CD4-positive, alpha-beta T cell treated with Interleukin-4 for 1 hour (primary cell): ENCODE measurements around the gene TUBGCP2.
A peak's percentile ranks its signal among the peaks of the same experiment; 100 is the strongest.
"Not testable (repeated sequence)": the region's sequence is repeated elsewhere in the genome, so short reads cannot be mapped to it uniquely, and the experiment has no call there.

ENCODE experiments used
- DNase-seq, 2 donors: peaks; one replicate each; pipeline ENCODE4 v3.0.0-alpha.2; 2020 to 2022

The TUBGCP2 gene

DNA sequence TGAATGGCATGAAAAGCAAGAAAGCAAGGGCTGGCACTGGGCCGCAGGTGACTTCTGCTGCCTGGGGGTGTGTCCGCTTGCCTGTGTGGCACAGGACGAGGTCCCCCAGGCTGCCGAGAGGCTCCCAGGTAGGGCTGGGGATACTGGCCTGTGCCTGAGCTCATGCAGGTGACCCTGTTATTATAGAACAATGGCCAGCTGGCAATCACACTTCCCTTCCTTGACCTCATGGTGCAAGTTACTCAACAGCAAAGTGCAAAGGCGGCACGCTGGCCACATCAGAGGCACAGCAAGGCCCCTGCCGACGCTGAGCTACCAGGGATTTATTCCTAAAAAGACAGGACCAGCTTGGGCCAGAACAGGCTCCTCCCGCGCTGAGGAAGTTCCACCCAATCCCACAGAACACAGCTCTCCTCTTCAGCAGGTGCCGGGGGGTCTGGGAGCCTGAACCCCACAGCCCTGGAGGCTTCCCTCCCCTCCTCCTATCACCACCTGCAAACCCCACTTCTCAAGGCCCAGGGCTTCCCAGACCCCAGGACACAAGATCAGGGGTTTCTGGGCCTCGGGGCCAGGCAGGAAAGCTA, 30.6 kb downstream of the TUBGCP2 start:
- DNase-seq = peak in 1 of 2 donors; percentile 26

DNA sequence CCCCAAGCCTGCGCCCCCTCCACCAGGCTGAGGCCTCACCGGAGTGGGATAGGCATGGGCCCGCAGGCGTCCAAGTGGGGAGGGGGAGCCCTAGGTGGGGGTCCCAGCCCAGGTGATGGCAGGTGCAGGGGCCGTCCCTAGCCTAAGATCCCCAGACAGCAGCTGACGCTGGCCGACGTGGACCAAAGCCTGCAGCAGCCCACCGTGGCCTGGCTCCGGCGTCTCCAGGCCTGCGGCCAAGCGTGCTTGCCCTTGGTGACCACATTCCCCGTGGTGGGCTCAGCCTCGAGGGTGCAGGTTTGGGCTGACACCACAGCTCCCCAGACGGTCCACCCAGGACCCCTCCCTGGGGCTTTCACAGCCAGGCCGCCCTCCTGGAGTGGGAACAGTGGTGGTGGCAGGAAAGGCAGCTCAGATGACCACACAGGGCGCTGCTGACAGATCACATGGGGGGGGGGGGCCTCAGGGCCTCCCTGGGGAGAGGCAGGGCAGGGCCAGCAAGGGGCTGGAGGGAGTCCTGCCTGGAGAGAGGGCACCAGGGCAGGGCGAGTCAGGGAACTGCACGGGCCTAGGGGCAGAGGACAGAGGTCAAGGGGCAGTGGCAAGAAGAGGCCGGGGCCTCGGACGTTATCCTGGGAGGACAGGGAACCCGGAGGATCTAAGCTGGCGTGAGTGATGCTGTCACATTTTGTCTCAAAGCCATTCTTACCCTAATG, 31.2 kb downstream of the TUBGCP2 start:
- no peak for DNase-seq

DNA sequence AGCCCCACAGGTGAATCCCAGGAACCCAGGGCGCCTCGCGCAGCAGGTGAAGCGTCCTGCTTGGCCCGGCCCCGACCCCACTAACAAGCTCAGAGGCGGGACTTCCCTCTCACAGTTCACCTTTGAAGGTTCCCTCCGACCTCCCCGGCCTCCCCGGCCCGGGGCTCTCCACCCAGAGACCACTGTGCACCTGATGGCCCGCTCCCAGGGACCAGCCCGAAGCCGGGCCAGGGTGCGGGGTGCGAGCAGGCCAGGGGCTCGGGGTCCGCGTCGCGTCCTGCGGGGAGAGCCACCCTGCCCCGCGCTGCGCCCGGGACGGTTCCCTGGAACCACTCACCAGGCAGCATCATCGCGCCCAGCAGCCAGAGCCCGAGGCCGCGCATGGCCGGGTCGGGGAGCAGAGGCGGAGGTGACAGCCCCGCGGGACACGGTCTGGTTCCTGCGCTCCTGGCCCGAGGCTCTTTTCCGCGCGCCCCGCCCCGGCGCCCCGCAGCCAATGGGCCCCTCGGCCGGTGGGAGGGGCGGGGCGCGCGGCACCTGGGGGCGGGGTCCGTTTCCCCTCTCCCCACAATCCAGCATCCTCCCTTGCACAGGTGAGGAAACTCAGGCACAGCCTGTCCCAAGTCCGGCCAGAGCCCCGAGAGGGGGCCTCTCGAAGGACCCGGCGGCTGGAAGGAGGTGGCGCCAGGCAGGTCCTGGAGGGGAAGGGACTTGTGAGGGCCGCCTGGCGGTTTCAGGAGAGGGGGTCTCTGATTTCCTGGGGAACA, 32.1 kb downstream of the TUBGCP2 start, which contains the start of gene ADAM8:
ADAM8 (minus strand) TSS at position 434 of the 767 bp plus-strand sequence; CDS start at position 383, 51 bp downstream.
- DNase-seq = peak; percentile 73 to 75

DNA sequence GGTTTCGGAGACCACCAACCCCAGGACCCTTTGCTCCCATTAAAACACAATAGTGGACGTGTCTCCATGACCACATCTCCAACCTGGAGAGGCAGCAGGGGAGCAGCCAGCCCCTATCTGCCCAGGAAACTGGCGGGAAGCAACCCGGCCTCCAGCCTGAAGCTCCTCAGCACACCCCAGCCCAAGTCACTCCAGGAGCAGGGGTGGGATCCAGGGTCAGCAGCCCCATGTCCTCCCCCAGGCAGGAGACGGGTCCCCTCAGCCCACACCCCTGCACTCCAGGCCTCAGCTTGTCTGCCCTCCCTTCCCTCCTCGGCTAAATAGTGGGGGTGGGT, 32.6 kb downstream of the TUBGCP2 start:
- no peak for DNase-seq

DNA sequence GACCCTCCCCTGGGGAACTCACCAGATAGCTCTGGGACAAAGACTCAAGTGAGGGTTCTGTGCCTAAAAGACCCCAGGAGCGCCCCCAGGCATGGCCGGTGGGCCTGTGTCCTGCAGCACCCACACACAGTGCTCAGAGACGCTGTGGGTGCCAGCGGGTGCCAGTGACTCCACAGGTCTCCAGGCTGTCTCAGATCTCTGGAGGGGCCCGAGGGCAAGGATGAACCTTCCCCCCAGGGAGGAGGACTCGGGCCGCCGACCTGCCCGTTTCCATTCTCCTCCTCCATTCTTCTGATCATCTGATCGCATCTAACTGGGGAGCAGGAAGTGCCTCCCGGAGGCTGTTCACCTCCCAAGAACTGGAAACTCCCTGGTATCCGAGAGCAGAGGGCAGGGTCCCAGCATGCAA, 33.0 kb downstream of the TUBGCP2 start:
- peak; percentile 63 to 71 for DNase-seq

DNA sequence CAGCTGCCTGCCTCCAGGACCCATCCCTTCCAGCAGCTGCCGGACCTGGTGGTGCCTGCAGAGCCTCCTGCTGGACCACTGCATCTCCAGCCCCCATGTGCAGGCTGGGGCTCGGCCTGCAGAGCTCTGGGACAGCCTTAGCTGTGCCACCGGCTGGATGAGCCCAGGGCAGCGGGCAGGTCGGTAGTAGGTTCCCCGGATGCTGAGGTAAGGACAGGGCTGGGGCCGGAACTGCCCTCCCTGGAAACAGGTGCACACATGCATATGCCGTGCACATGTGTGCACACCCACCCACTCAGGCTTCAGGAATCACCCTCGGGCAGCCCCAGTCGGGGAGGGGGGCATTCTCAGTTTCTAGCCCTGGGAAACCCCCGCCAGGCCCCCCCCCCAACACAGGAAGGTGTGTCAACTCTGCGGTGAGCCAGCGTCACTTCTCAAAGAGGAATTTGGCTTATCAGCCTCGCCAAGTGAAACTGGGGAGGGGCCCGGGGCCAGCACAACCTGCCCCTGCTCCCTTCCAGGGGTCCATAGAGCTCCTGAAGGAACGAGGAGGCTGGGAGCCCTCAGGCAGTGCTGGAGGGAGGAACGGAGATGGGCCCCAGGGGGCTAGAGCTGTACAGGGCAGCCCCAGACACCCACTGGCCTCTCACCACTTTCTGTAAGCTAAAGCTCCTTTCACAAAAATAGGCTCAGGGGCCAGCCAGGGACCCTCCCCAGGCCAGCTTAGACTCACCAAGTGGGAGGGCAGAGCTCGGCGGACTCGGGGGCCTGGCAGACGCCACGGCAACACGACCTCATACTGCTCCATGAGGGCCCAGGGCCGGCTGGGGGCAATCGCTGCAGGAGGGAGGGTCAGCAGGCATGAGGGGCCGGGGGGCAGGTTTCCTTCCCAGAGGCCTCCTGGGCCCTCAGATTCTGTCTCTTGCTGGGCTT, 33.7 kb downstream of the TUBGCP2 start:
- peak; percentile 88 to 90 for DNase-seq

DNA sequence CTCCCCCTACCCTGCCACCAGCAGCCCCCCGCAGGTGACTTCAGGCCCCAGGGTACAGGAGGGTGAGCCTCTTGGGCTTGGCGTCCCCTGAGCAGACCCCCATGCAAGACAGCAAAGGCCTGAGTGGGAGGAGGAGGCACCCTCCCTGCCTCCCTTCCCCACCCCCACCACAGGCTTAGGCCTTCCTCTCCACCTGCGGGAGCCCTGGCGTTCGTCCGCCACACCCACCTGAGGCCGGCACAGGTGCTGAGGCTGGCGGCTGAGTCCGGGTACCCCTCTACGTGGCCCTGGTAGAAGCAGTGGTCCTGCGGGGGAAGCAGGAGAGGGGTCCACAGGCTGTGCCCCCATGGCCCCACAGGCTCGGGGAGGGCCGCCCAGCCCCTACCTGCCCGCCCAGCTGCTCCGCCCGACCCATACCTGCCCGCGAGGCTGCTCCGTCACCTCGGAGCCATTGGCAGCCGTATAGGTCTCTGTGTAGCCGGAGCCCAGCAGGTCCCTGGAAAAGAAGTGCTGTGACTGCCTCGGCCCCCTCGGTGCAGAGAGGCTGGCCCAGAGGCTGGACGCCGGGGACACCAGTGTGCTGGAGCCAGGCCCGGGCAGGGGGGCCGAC, 35.0 kb downstream of the TUBGCP2 start:
- no peak for DNase-seq

DNA sequence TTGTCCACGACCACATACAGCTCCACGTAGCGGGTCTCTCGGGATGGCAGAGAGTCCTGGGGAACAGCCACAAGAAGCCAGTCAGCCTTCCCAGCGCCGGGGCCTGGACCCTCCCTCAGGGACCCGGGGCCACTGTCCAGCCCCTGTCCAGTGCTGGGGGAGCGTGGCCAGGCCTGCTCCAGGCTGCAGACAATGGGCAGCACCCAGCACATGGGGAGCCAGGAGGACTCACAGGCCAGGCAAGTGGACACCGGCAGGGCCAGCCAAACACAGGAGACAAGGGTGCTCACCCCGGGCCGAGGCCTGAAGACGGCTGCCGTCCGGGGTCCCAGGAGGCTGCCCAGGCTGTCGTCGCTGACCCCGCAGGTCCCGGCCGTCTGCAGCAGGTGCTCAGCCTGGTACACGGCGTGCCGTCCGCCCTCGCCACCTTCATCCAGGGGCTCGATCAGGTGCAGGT, 35.7 kb downstream of the TUBGCP2 start:
- no peak for DNase-seq

DNA sequence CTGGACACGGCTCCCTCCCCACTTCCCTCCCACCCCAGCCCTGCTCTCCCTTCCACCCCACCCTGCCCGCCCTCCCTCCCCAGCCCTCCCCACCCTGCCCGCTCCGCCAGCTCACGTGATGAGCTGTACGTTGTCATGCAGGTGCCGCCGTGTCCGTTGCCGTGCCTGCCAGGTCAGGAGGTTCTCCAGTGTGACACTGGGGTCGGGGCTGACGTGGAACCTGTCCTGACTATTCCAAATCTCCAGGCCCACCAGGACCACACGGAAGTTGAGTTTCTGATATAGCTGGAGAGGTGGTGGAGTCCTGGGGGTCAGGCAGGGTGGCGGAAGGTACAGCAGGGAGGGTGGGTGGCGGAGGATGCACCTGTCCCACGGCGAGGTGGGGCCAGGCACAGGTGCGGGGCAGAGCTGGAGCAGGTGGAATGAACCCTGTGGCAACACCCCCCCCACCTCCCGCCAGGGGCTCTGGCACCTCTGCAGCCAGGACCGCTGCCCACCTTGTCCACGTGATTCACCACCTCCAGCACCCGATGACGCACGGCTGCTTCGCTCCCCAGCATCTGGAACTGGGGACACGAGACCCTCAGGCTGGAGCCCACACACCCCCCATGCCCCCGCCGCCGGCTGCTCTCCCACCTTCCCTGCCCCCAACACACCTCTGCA, 36.2 kb downstream of the TUBGCP2 start:
- DNase-seq = no peak

DNA sequence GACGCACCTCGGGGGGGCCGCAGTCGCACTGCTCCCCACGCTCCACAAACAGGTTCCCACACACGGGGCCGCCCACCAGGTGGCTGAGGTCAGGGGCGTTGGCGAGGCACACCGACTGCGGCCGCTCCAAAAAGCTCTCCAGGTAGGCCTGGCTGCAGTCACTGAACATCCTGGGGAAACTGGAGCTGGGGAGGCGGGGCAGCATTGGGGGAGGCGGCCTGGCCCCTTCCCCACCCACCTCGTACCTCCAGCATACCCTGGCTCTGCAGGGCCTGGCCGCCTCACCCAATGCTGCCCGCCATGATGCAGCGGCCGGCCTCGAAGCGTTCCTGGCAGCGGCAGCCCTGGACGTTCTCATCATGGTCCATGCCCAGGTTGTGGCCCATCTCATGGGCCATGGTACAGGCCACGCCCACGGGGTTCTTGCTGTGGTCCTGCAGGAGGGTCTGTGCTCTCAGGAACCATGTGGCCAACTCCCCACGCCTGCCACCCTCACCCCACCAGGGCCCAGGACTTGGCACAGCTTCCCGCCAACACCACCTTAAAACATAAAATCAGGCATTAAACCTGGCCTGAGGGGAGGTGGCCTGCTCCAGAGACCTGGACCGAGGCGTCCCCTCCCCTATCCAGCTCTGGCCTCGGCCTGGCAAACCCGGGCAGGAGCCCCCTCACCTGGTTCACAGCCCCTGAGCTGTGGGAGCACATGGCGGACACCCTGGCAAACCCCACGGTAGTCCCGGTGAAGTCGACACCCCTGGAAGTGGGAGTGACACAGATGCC, 37.0 kb downstream of the TUBGCP2 start:
- no peak for DNase-seq

DNA sequence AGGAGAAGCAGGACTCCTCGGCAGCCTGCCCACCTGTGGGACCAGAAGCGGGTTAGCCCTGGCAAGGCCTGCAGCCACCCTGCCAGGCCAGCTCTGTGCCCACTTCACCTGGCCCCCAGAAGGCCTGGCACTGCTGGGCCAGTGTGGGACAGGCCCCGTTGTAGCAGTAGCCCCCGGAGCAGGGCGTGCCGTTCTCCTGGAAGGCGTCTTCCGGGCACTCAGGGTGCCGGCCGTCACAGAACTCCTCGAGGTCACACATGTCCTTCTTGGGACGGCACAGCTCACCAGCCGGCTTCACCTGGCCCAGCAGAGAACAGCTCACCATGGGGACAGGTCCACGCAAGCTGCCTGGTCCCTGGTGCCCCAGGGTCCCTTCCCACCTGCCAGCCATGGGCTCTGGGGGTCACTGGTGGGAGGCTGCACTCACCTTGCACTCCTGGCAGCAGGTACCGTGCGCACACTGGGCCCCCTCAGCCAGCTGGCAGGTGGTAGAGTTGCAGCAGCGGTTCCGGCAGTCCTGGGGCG, 37.8 kb downstream of the TUBGCP2 start:
- DNase-seq = no peak

DNA sequence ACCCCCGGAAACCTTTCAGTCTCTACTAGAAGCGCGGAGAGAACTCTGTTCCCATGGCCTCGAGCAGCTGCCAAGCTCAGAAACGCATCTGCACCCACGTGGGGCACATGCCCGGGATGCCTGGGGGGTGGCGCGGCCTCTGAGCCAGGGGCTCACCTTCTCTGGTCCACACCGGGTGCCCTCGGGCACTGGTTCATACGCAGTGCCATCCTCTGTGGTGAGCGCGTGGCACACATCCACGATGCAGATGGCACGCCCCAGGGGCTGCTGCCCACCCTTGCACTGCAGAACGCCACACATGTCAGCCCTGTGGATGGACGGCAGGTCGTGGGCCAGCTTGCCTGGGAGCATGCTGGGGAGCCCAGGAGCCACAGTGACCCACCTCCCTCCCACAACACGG, 38.5 kb downstream of the TUBGCP2 start:
- no peak for DNase-seq

DNA sequence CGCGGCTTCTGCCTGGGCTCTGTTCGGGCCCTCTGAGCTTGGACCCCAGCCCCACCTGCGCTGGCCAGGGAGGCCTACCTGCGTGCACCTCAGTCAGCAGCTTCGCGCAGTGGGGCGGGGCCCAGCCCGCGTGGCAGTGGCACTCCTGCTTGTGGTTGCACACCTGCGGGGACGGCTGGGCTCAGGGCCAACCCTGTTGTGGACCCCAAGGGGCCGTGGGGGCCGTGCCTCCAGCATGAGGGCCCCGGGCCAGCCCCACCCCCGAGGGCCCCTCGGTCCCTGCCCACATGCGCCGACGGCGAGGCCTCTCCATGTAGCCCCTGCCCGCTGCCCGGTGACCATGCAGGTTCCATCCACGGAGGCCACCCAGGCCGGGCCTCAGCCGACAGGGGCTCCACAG, 39.3 kb downstream of the TUBGCP2 start:
- no peak for DNase-seq

DNA sequence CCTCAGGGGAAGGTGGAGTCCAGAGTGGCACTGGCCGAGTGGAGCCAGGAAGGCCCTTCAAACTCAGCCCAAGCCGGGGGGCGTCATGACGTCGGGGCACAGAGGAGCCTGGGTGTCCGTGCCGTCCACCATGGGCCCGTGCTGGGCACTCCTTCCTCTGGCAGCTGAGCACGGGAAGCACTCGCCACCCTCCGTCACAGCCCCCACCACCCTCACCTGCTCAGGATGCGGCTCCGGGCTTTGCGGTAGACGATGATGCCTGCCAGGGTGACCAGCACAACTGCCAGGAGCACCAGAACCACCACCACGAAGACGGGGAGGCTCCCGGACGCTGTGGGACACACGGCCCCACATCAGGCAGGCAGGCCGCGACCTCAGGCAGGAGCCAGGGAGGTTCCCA, 40.1 kb downstream of the TUBGCP2 start:
- DNase-seq = no peak

DNA sequence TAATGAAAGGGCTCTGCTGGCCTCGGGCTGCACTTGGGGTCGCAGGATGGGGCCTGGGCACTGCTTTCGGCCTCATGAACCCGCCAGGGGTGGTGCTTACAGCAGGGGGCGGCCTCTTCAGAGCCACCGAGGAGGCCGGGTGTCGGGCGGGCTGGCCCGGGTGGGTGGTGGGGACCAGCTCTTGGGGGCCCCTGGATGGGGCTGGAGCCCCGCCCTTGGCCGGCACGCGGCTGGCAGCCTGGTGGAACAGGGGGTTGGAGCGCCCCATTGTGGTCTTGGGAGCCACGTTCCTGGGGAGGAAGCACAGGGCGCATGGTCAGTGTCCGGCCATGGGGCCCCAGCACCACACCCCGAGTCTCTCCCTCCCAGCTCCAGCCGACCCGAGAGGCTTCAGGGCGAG, 40.8 kb downstream of the TUBGCP2 start:
- DNase-seq = no peak

DNA sequence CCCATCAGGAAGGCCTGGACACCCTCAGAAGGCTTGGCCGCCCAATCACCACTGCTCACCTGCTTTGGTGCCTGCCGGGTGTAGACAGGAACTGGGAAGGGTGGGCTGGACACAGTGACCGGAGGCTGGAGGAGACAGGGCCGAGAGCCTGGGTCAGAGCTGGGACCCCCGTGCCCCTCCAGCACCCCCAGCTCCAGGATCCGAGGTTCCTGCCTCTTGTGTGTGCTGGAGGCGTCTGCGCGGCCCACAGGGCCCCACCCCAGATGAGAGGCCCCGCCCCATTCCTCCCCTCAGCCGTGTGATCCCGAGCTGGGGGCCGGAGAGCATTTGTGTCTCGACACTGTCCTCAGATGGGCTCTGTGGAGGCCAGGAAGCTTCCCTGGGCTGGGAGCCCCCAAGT, 41.4 kb downstream of the TUBGCP2 start:
- DNase-seq = no peak

DNA sequence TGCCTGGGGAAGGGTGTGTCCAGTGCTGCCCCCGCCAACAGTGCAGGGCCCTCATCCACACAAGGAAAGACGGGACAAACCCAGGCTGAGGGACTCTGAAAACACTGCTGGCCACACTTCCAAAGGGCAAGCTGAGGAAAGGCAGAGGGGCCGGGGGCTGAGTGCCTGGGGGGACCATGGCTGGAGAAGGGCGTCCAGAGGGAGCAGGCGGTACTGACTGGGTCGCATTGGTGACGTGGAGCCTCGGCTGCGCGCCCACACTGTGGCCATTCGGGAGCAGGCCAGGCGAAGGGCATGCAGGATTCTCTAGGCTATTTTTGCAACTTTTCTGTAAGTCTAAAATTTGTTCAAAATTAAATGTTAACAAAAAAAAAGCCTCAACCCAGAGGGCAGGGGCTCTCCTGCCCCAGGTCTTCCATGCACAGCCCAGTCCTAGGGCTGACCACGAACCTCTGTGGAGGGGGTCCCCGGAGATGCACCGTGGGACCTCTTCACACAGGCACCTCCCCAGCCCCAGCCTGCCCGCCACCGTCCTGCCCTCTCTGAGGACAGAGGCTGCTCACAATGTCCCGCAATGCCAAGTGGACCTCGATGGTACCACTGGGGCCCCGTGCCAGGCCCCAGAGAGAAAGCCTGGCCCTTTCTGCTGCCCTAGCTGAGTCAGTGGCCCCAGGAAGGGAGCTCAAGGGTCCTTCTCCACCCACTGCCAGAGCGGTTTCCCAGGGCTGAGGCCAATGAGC, 42.4 kb downstream of the TUBGCP2 start:
- DNase-seq = no peak

DNA sequence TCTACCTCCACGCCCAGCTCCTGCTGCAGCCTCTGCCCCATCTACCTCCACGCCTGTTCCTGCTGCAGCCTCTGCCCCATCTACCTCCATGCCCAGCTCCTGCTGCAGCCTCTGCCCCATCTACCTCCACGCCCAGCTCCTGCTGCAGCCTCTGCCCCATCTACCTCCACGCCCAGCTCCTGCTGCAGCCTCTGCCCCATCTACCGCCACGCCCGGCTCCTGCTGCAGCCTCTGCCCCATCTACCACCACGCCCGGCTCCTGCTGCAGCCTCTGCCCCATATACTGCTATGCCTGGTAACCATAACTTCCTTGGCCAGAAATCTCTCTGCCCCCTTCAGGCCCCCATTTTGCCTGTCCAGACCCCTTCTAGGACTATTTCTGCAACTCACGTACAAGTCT, 43.6 kb downstream of the TUBGCP2 start:
- not testable (repeated sequence) for DNase-seq

DNA sequence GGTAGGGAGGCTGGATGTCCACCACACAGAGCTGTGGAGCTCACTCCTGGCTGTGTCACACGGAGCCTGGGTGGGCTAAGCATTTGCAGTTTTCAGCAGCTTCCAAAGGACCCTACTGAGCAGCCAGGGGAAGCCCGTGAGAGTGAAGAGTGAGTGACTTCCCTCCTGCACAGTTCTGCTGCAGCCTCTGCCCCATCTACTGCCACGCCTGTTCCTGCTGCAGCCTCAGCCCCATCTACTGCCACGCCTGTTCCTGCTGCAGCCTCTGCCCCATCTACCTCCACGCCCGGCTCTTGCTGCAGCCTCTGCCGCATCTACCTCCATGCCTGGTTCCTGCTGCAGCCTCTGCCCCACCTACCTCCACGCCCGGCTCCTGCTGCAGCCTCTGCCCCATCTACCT, 44.2 kb downstream of the TUBGCP2 start:
- peak; percentile 61 to 66 for DNase-seq

DNA sequence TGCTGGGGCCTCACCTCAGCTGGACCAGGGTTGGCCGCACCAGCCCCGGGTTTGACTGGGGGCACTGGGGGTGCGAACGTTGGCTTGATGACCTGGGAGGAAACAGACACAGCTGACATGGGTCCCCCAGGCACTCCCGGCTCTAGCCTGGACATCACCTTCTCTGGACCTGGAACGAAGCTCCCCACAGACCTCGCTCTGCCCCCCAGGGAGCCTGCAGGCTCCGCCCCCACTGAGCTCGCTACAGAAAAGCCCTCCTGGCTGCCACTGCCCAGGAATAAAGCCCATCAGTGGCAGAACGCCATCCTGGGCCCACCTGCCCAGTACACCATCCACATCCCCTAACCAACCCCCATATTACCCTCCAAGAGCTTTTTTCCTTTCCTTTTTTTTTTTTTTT, 45.0 kb downstream of the TUBGCP2 start:
- no peak for DNase-seq
